Transverse colon (tissue), 4 donors: Measurements from ENCODE around the gene SGPP1.

Source experiments
- POLR2AphosphoS5 ChIP-seq, 3 donors: sonication (generic); formaldehyde crosslinking; IDR thresholded peaks; one replicate each; pipeline ENCODE4 v1.6.1; 2016; ENCODE audit warnings: antibody characterized with exemption in 3 of 3
- TF ChIP-seq, protein P1 (sequence below), 5 experiments: fragments of 200-600 bp in 3 of 5; fragments of 450-650 bp in 2 of 5; sonication (generic) in 3 of 5; IDR thresholded peaks; 1 replicate in 2 of 5; 2 replicates in 3 of 5; pipeline ENCODE4 v1.5.1; 2016 to 2017; ENCODE audit warnings: antibody characterized with exemption in 5 of 5, inconsistent platforms in 3 of 5, mild to moderate bottlenecking in 2 of 5, moderate library complexity in 1 of 5

DNA sequence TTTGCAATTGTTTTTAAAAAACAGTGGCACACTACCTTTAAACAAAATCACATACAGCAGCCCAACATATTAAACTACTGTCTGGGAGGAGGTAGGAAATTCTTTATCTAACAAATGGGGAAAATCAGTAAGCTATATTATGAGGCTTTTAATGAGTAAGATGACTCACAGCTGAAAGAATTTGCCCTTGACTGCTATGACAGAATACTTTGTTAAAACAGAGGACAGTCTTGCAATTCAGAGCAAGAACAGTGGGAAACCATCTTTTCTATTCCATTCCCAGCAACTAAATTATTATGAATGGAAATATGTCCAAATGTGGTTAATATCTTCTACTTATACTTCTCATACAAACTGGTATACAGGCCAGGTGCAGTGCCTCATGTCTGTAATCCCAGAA is 49.2 kb upstream of the SGPP1 start:
- TF ChIP-seq, protein P1, sequence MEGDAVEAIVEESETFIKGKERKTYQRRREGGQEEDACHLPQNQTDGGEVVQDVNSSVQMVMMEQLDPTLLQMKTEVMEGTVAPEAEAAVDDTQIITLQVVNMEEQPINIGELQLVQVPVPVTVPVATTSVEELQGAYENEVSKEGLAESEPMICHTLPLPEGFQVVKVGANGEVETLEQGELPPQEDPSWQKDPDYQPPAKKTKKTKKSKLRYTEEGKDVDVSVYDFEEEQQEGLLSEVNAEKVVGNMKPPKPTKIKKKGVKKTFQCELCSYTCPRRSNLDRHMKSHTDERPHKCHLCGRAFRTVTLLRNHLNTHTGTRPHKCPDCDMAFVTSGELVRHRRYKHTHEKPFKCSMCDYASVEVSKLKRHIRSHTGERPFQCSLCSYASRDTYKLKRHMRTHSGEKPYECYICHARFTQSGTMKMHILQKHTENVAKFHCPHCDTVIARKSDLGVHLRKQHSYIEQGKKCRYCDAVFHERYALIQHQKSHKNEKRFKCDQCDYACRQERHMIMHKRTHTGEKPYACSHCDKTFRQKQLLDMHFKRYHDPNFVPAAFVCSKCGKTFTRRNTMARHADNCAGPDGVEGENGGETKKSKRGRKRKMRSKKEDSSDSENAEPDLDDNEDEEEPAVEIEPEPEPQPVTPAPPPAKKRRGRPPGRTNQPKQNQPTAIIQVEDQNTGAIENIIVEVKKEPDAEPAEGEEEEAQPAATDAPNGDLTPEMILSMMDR (IDR thresholded peaks at IDR 0.05) = no peak
- no peak for TF ChIP-seq POLR2AphosphoS5 (IDR thresholded peaks at IDR 0.05)
